Esophagus squamous epithelium (tissue), 4 donors: Measurements from ENCODE around the gene PLOD1.

ENCODE experiments used
- POLR2A ChIP-seq, 4 donors: fragments of 450-650 bp; IDR thresholded peaks; one replicate each; pipeline ENCODE4 v1.6.1; 2017; ENCODE audit warnings: antibody characterized with exemption in 4 of 4, mild to moderate bottlenecking in 4 of 4, moderate library complexity in 3 of 4
- TF ChIP-seq, protein P1 (sequence below), 6 experiments: fragments of 450-650 bp in 4 of 6; fragments of 200-600 bp in 2 of 6; sonication (generic) in 2 of 6; IDR thresholded peaks; one replicate each; pipeline ENCODE4 v1.5.1; 2016 to 2019; ENCODE audit warnings: antibody characterized with exemption in 6 of 6, mild to moderate bottlenecking in 4 of 6, moderate library complexity in 4 of 6

DNA sequence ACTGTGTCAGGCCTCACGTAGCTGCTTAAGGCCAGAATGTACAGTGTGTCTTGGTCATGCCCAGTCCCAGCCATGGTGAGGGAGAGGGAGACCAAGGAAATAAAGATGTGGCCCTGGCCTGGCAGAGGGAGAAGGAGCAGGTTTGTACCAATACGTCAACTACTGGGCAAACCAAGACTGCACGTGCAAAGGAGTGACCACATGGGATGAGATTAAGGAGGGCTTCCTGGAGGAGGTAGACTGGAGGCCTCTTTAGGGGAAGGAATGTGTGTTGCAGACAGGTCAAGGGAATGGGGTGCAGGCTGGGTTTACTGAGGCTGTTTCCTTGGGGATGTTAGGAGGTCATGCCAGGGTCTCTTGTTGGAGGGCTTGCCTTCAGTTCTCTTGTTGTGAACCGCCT is 7.8 kb downstream of the PLOD1 start:
- TF ChIP-seq POLR2A (IDR thresholded peaks at IDR 0.05): no peak
- TF ChIP-seq, protein P1, sequence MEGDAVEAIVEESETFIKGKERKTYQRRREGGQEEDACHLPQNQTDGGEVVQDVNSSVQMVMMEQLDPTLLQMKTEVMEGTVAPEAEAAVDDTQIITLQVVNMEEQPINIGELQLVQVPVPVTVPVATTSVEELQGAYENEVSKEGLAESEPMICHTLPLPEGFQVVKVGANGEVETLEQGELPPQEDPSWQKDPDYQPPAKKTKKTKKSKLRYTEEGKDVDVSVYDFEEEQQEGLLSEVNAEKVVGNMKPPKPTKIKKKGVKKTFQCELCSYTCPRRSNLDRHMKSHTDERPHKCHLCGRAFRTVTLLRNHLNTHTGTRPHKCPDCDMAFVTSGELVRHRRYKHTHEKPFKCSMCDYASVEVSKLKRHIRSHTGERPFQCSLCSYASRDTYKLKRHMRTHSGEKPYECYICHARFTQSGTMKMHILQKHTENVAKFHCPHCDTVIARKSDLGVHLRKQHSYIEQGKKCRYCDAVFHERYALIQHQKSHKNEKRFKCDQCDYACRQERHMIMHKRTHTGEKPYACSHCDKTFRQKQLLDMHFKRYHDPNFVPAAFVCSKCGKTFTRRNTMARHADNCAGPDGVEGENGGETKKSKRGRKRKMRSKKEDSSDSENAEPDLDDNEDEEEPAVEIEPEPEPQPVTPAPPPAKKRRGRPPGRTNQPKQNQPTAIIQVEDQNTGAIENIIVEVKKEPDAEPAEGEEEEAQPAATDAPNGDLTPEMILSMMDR (IDR thresholded peaks at IDR 0.05): no peak
